Thoracic aorta (tissue), 2 donors: ENCODE results near the gene LYRM7. TPM values are rescaled to one million over a fixed set of nuclear protein-coding genes. Genes with fewer than 3 reads are reported as not detected.
"Not testable (repeated sequence)": the region's sequence is repeated elsewhere in the genome, so short reads cannot be mapped to it uniquely, and the experiment has no call there.

Source experiments
- ATAC-seq: fragments of 150-250 bp; one replicate; pipeline ENCODE4 v1.8.0; 2017; ENCODE audit warnings: low read depth; ENCODE audit not compliant: insufficient number of reproducible peaks, low FRiP score
- DNase-seq: peaks from one replicate; pipeline ENCODE4 v3.0.0-alpha.2; 2020; ENCODE audit warnings: low spot score
- H3K27ac ChIP-seq, 2 donors: fragments of 200-600 bp; sonication (generic); 1 replicate in 1 of 2; 2 replicates in 1 of 2; pipeline ENCODE4 v1.5.1; 2016; ENCODE audit warnings: mild to moderate bottlenecking in 2 of 2, moderate library complexity in 2 of 2
- H3K27me3 ChIP-seq: fragments of 200-600 bp; sonication (generic); replicated peaks from 2 replicates; pipeline ENCODE4 v1.6.0; 2016; ENCODE audit warnings: mild to moderate bottlenecking; ENCODE audit not compliant: insufficient read depth
- H3K36me3 ChIP-seq: fragments of 200-600 bp; sonication (generic); one replicate; pipeline ENCODE4 v1.5.1; 2016
- H3K4me1 ChIP-seq, 2 donors: fragments of 200-600 bp; sonication (generic); 1 replicate in 1 of 2; 2 replicates in 1 of 2; pipeline versions ENCODE4 v1.5.1 to v1.6.0; 2016; ENCODE audit warnings: low read depth in 2 of 2, mild to moderate bottlenecking in 1 of 2; ENCODE audit not compliant: control insufficient read depth in 1 of 2
- H3K4me3 ChIP-seq: fragments of 200-600 bp; sonication (generic); 2 replicates; pipeline ENCODE4 v1.5.1; 2016; ENCODE audit warnings: mild to moderate bottlenecking
- H3K9me3 ChIP-seq: fragments of 200-600 bp; sonication (generic); 2 replicates; pipeline ENCODE4 v1.5.1; 2016
- CTCF ChIP-seq: fragments of 200-600 bp; sonication (generic); IDR thresholded peaks from one replicate; pipeline ENCODE4 v1.5.1; 2019; ENCODE audit warnings: antibody characterized with exemption
- total RNA-seq, 2 donors: library from RNA; depleted of rRNA; stranded (reverse); fragments of >200 nt; gene quantifications; one replicate each; pipeline versions ENCODE4 v1.1.0 to v1.2.3, GENCODE V29; 2016

The LYRM7 gene
- total RNA-seq, 2 donors from 2014 or later = 3.2 to 5.2 TPM

GRCh38 chr5:131245948-131246347, 75.2 kb downstream of the LYRM7 start:
- no peak overlapping the region for H3K4me3 ChIP-seq
- no peak for DNase-seq
- ATAC-seq = no peak
- peaks cover 10% of the 10 kb centered on the region for H3K9me3 ChIP-seq
- TF ChIP-seq CTCF = no peak
- H3K27ac ChIP-seq = no peak overlapping the region
- no peaks in the 10 kb centered on the region for H3K27me3 ChIP-seq
- no peaks in the 10 kb centered on the region for H3K4me1 ChIP-seq
- H3K36me3 ChIP-seq = no peaks in the 10 kb centered on the region

- DNase-seq (no peak), ATAC-seq (no peak)
- H3K36me3 ChIP-seq = no peaks in the 10 kb centered on the region
- H3K9me3 ChIP-seq = peaks cover 10% of the 10 kb centered on the region
- no peak overlapping the region for H3K4me3 ChIP-seq
- no peaks in the 10 kb centered on the region for H3K4me1 ChIP-seq
- TF ChIP-seq CTCF = no peak
- no peak overlapping the region for H3K27ac ChIP-seq
- H3K27me3 ChIP-seq = no peaks in the 10 kb centered on the region
Measured at GRCh38 chr5:131246504-131246903, 75.8 kb downstream of the LYRM7 start.

GRCh38 chr5:131250751-131251475, 80.2 kb downstream of the LYRM7 start:
- Histone ChIP-seq H3K4me3 (no peak overlapping the region), H3K27me3 (no peaks in the 10 kb centered on the region), H3K9me3 (peaks cover 10% of the 10 kb centered on the region), H3K36me3 (no peaks in the 10 kb centered on the region), H3K4me1 (no peaks in the 10 kb centered on the region), H3K27ac (no peak overlapping the region)
- DNase-seq = no peak
- no peak for ATAC-seq
- no peak for TF ChIP-seq CTCF

- H3K36me3 ChIP-seq = no peaks in the 10 kb centered on the region
- no peaks in the 10 kb centered on the region for H3K27me3 ChIP-seq
- H3K4me3 ChIP-seq = peak overlapping the region; percentile 10
- ATAC-seq = no peak
- no peak for TF ChIP-seq CTCF
- DNase-seq = no peak
- H3K9me3 ChIP-seq = no peaks in the 10 kb centered on the region
- no peaks in the 10 kb centered on the region for H3K4me1 ChIP-seq
- H3K27ac ChIP-seq = no peak overlapping the region
Measured at GRCh38 chr5:131252824-131253171, 82.1 kb downstream of the LYRM7 start.

- not testable (repeated sequence) for H3K27me3 ChIP-seq, H3K4me1 ChIP-seq, H3K27ac ChIP-seq, DNase-seq, H3K4me3 ChIP-seq, H3K36me3 ChIP-seq, H3K9me3 ChIP-seq, ATAC-seq
Measured at GRCh38 chr5:131254025-131254424, 83.3 kb downstream of the LYRM7 start.

- DNase-seq (no peak), ATAC-seq (no peak)
- no peak for TF ChIP-seq CTCF
- no peak overlapping the region for H3K27ac ChIP-seq
- no peak overlapping the region for H3K4me3 ChIP-seq
- H3K4me1 ChIP-seq = no peaks in the 10 kb centered on the region
- H3K36me3 ChIP-seq = no peaks in the 10 kb centered on the region
- no peaks in the 10 kb centered on the region for H3K27me3 ChIP-seq
- H3K9me3 ChIP-seq = no peaks in the 10 kb centered on the region
Measured at GRCh38 chr5:131254741-131255140, 84.0 kb downstream of the LYRM7 start.
